ENCODE results near the gene TRPV6.

Gene TRPV6

GRCh38 chr7:142885311-142886230, at the start of gene TRPV6:
TRPV6 (minus strand) TSS chr7:142885745.
- in situ Hi-C loops (cut with MboI; ENCODE audit: low sequenced_read_pairs) = no loop called here

GRCh38 chr7:142934056-142934455, 48.5 kb upstream of the TRPV6 start:
- in situ Hi-C loops (cut with MboI; ENCODE audit: low sequenced_read_pairs) = no loop called here

- in situ Hi-C loops (cut with MboI; ENCODE audit: low sequenced_read_pairs) = no loop called here
Measured at GRCh38 chr7:142933624-142934023, 48.1 kb upstream of the TRPV6 start, which contains the start of gene TRPV5. TRPV5 (minus strand) TSS chr7:142933746; CDS start chr7:142933459, 287 bp downstream.

- in situ Hi-C loops (cut with MboI; ENCODE audit: low sequenced_read_pairs) = no loop called here
Measured at GRCh38 chr7:142933092-142933475, 47.5 kb upstream of the TRPV6 start.

- in situ Hi-C loops (cut with MboI; ENCODE audit: low sequenced_read_pairs) = no loop called here
Measured at GRCh38 chr7:142932386-142933091, 47.0 kb upstream of the TRPV6 start.

GRCh38 chr7:142930126-142930730, 44.7 kb upstream of the TRPV6 start:
- in situ Hi-C loops (cut with MboI; ENCODE audit: low sequenced_read_pairs) = no loop called here

GRCh38 chr7:142927949-142928348, 42.4 kb upstream of the TRPV6 start:
- in situ Hi-C loops (cut with MboI; ENCODE audit: low sequenced_read_pairs) = no loop called here

- in situ Hi-C loops (cut with MboI; ENCODE audit: low sequenced_read_pairs) = no loop called here
Measured at GRCh38 chr7:142927085-142927745, 41.7 kb upstream of the TRPV6 start.

- in situ Hi-C loops (cut with MboI; ENCODE audit: low sequenced_read_pairs) = no loop called here
Measured at GRCh38 chr7:142925413-142925812, 39.9 kb upstream of the TRPV6 start.

- in situ Hi-C loops (cut with MboI; ENCODE audit: low sequenced_read_pairs) = no loop called here
Measured at GRCh38 chr7:142923391-142923790, 37.8 kb upstream of the TRPV6 start.

GRCh38 chr7:142919656-142920055, 34.1 kb upstream of the TRPV6 start:
- in situ Hi-C loops (cut with MboI; ENCODE audit: low sequenced_read_pairs) = no loop called here

- in situ Hi-C loops (cut with MboI; ENCODE audit: low sequenced_read_pairs) = no loop called here
Measured at GRCh38 chr7:142918901-142919300, 33.4 kb upstream of the TRPV6 start.

GRCh38 chr7:142917447-142917846, 31.9 kb upstream of the TRPV6 start:
- in situ Hi-C loops (cut with MboI; ENCODE audit: low sequenced_read_pairs) = no loop called here

- in situ Hi-C loops (cut with MboI; ENCODE audit: low sequenced_read_pairs) = no loop called here
Measured at GRCh38 chr7:142916508-142916907, 31.0 kb upstream of the TRPV6 start.

GRCh38 chr7:142915315-142915714, 29.8 kb upstream of the TRPV6 start:
- in situ Hi-C loops (cut with MboI; ENCODE audit: low sequenced_read_pairs) = no loop called here

GRCh38 chr7:142914121-142914520, 28.6 kb upstream of the TRPV6 start:
- in situ Hi-C loops (cut with MboI; ENCODE audit: low sequenced_read_pairs) = no loop called here

GRCh38 chr7:142913566-142913965, 28.0 kb upstream of the TRPV6 start:
- in situ Hi-C loops (cut with MboI; ENCODE audit: low sequenced_read_pairs) = no loop called here

GRCh38 chr7:142913051-142913450, 27.5 kb upstream of the TRPV6 start:
- in situ Hi-C loops (cut with MboI; ENCODE audit: low sequenced_read_pairs) = no loop called here

- in situ Hi-C loops (cut with MboI; ENCODE audit: low sequenced_read_pairs) = no loop called here
Measured at GRCh38 chr7:142910481-142910880, 24.9 kb upstream of the TRPV6 start.

GRCh38 chr7:142910031-142910433, 24.5 kb upstream of the TRPV6 start:
- in situ Hi-C loops (cut with MboI; ENCODE audit: low sequenced_read_pairs) = no loop called here

Measured in HL-60/S4 treated with phorbol 12-myristate 13-acetate at 8.2 ng/mL for 4 days and 3 days (cell line).